Naive thymus-derived CD4-positive, alpha-beta T cell (primary cell): ENCODE data around the gene MTG2. TPM values are rescaled to one million over a fixed set of nuclear protein-coding genes. Genes with fewer than 3 reads are reported as not detected.

Experiments
- ATAC-seq: fragments of 150-1000 bp; cut with Tn5 transposase; 2 replicates; pipeline ENCODE4 v1.10.0; 2021; ENCODE audit warnings: mild to moderate bottlenecking, moderate library complexity
- CTCF ChIA-PET: fragments of 350-600 bp; sonication (Branson Sonifier 250); formaldehyde crosslinking; loops from one replicate; lab custom pipeline; 2021; ENCODE audit warnings: antibody characterized with exemption; lab: Charles Lee
- POLR2A ChIA-PET: fragments of 350-600 bp; sonication (Branson Sonifier 250); formaldehyde crosslinking; loops from one replicate; lab custom pipeline; 2021; ENCODE audit warnings: antibody characterized with exemption, inconsistent platforms; lab: Charles Lee
- DNase-seq, 9 donors: peaks; one replicate each; pipeline versions ENCODE4 v3.0.0 to v3.0.0-alpha.2; 2020 to 2022; ENCODE audit warnings: mixed read lengths in 1 of 9
- H3K27ac ChIP-seq: one replicate; pipeline ENCODE4 v1.7.0; 2013; ENCODE audit warnings: mild to moderate bottlenecking, low read depth, low read length, moderate library complexity
- H3K27me3 ChIP-seq, 2 donors: one replicate each; pipeline ENCODE4 v1.7.0; 2013; ENCODE audit warnings: low read length in 2 of 2, mild to moderate bottlenecking in 2 of 2, moderate library complexity in 2 of 2; ENCODE audit not compliant: control insufficient read depth in 2 of 2, insufficient read depth in 2 of 2
- H3K36me3 ChIP-seq, 3 experiments: 1 replicate in 2 of 3; 2 replicates in 1 of 3; pipeline ENCODE4 v1.7.0; 2013; ENCODE audit warnings: low read length in 3 of 3, mild to moderate bottlenecking in 3 of 3, moderate library complexity in 1 of 3; ENCODE audit not compliant: insufficient read depth in 3 of 3, control insufficient read depth in 2 of 3
- H3K4me1 ChIP-seq, 2 donors: one replicate each; pipeline ENCODE4 v1.7.0; 2013; ENCODE audit warnings: low read length in 2 of 2, mild to moderate bottlenecking in 2 of 2, moderate library complexity in 1 of 2; ENCODE audit not compliant: control insufficient read depth in 2 of 2, insufficient read depth in 2 of 2
- H3K4me3 ChIP-seq: 2 replicates; pipeline ENCODE4 v1.7.0; 2013; ENCODE audit warnings: mild to moderate bottlenecking, low read length
- H3K9me3 ChIP-seq, 3 experiments: 1 replicate in 2 of 3; 2 replicates in 1 of 3; pipeline ENCODE4 v1.7.0; 2013; ENCODE audit warnings: low read length in 3 of 3; ENCODE audit not compliant: control insufficient read depth in 2 of 3
- H3K27ac Mint-ChIP-seq, 9 donors: one replicate each; pipeline ENCODE4 v1.8.0; 2020 to 2022; ENCODE audit warnings: mixed read lengths in 9 of 9, mild to moderate bottlenecking in 8 of 9, moderate library complexity in 5 of 9, inconsistent platforms in 2 of 9
- H3K27me3 Mint-ChIP-seq, 5 donors: one replicate each; pipeline ENCODE4 v1.8.0; 2021 to 2022; ENCODE audit warnings: mixed read lengths in 5 of 5, mild to moderate bottlenecking in 1 of 5
- H3K36me3 Mint-ChIP-seq, 5 donors: one replicate each; pipeline ENCODE4 v1.8.0; 2020 to 2022; ENCODE audit warnings: mixed read lengths in 5 of 5, mild to moderate bottlenecking in 3 of 5, inconsistent platforms in 1 of 5
- H3K4me1 Mint-ChIP-seq, 7 donors: one replicate each; pipeline ENCODE4 v1.8.0; 2020 to 2022; ENCODE audit warnings: mixed read lengths in 7 of 7, mild to moderate bottlenecking in 3 of 7, inconsistent platforms in 1 of 7
- H3K4me3 Mint-ChIP-seq, 10 donors: one replicate each; pipeline ENCODE4 v1.8.0; 2020 to 2022; ENCODE audit warnings: mild to moderate bottlenecking in 10 of 10, mixed read lengths in 10 of 10, moderate library complexity in 6 of 10, inconsistent platforms in 2 of 10
- H3K9me3 Mint-ChIP-seq, 11 donors: one replicate each; pipeline ENCODE4 v1.8.0; 2020 to 2022; ENCODE audit warnings: mixed read lengths in 11 of 11, mild to moderate bottlenecking in 4 of 11, inconsistent platforms in 1 of 11, moderate library complexity in 1 of 11
- intact Hi-C, 2 donors: fragments of 100-400 bp; cut with micrococcal nuclease; formaldehyde crosslinking; loops; one replicate each; pipeline ENCODE4 v1.15.1; 2023
- polyA plus RNA-seq, 2 donors: library from polyadenylated mRNA; unstranded; fragments of 300-500 nt; fragmentation: Illumina TruSeq; gene quantifications; one replicate each; pipeline ENCODE4 v1.2.3, GENCODE V29; 2021
- total RNA-seq, 6 experiments: library from RNA in 5 of 6; stranded (reverse) in 5 of 6; gene quantifications; 1 replicate in 5 of 6; 2 replicates in 1 of 6; pipeline ENCODE4 v1.2.3 and lab custom pipeline; 2021 to 2026

MTG2 gene
- total and polyA plus RNA-seq, 7 experiments from 2014 or later = 18.2 to 51.5 (median 31.8) TPM

- CTCF ChIA-PET = no interaction called here
- H3K9me3 Mint-ChIP-seq = no peaks in the 10 kb centered on the region
Measured at GRCh38 chr20:62244644-62245108, 61.8 kb downstream of the MTG2 start.

GRCh38 chr20:62245911-62246280, 63.1 kb downstream of the MTG2 start:
- no peak overlapping the region for H3K27ac ChIP-seq
- peaks cover 0 to 30% (median 0%) of the 10 kb centered on the region in 3 experiments for H3K36me3 ChIP-seq
- H3K4me3 ChIP-seq = no peak overlapping the region
- CTCF ChIA-PET = no interaction called here
- Mint-ChIP-seq H3K36me3 (peaks cover 0 to 17% (median 0%) of the 10 kb centered on the region in 5 donors), H3K9me3 (no peaks in the 10 kb centered on the region), H3K4me3 (no peak overlapping the region), H3K4me1 (peaks cover 8 to 65% (median 48%) of the 10 kb centered on the region in 7 donors), H3K27ac (no peak overlapping the region), H3K27me3 (no peaks in the 10 kb centered on the region)
- no peaks in the 10 kb centered on the region for H3K27me3 ChIP-seq
- DNase-seq (no peak), ATAC-seq (no peak)
- H3K4me1 ChIP-seq = no peaks in the 10 kb centered on the region
- POLR2A ChIA-PET = no interaction called here
- intact Hi-C loops = no loop called here
- H3K9me3 ChIP-seq = no peaks in the 10 kb centered on the region

More at GRCh38 chr20:62244644-62245108, 61.8 kb downstream of the MTG2 start:
- Histone ChIP-seq H3K27me3 (no peaks in the 10 kb centered on the region), H3K27ac (no peak overlapping the region), H3K4me1 (peaks cover 0 to 7% of the 10 kb centered on the region in 2 donors), H3K4me3 (no peak overlapping the region), H3K9me3 (no peaks in the 10 kb centered on the region), H3K36me3 (peaks cover 0 to 30% (median 0%) of the 10 kb centered on the region in 3 experiments)
- ATAC-seq (peak; percentile 22), DNase-seq (no peak)
- intact Hi-C loops = no loop called here
- no peaks in the 10 kb centered on the region for H3K27me3 Mint-ChIP-seq
- peak overlapping the region in 1 of 10 donors; percentile 27 for H3K4me3 Mint-ChIP-seq
- POLR2A ChIA-PET = no interaction called here
- peak overlapping the region in 3 of 9 donors; percentile 32 to 56 (median 36) for H3K27ac Mint-ChIP-seq
- peaks cover 0 to 13% (median 0%) of the 10 kb centered on the region in 5 donors for H3K36me3 Mint-ChIP-seq
- peaks cover 13 to 69% (median 51%) of the 10 kb centered on the region in 7 donors for H3K4me1 Mint-ChIP-seq

- Mint-ChIP-seq H3K9me3 (no peaks in the 10 kb centered on the region), H3K4me3 (peak overlapping the region in 1 of 10 donors; percentile 48), H3K27ac (no peak overlapping the region), H3K27me3 (no peaks in the 10 kb centered on the region), H3K4me1 (peaks cover 7 to 60% (median 45%) of the 10 kb centered on the region in 7 donors), H3K36me3 (peaks cover 0 to 15% (median 0%) of the 10 kb centered on the region in 5 donors)
- intact Hi-C loops = no loop called here
- POLR2A ChIA-PET = no interaction called here
- no peak overlapping the region for H3K27ac ChIP-seq
- H3K36me3 ChIP-seq = peaks cover 0 to 26% (median 0%) of the 10 kb centered on the region in 3 experiments
- CTCF ChIA-PET = no interaction called here
- no peaks in the 10 kb centered on the region for H3K9me3 ChIP-seq
- no peak overlapping the region for H3K4me3 ChIP-seq
- H3K27me3 ChIP-seq = no peaks in the 10 kb centered on the region
- DNase-seq (no peak), ATAC-seq (no peak)
- H3K4me1 ChIP-seq = no peaks in the 10 kb centered on the region
Measured at GRCh38 chr20:62246431-62246830, 63.6 kb downstream of the MTG2 start.

GRCh38 chr20:62246872-62247652, 64.2 kb downstream of the MTG2 start:
- intact Hi-C loops = no loop called here
- H3K4me1 ChIP-seq = no peaks in the 10 kb centered on the region
- peaks cover 0 to 23% (median 0%) of the 10 kb centered on the region in 3 experiments for H3K36me3 ChIP-seq
- Mint-ChIP-seq H3K27ac (no peak overlapping the region), H3K4me3 (peak overlapping the region in 1 of 10 donors; percentile 48), H3K4me1 (peaks cover under 1 to 54% (median 38%) of the 10 kb centered on the region in 7 donors), H3K27me3 (no peaks in the 10 kb centered on the region), H3K36me3 (peaks cover 0 to 11% (median 0%) of the 10 kb centered on the region in 5 donors), H3K9me3 (no peaks in the 10 kb centered on the region)
- H3K9me3 ChIP-seq = no peaks in the 10 kb centered on the region
- H3K27ac ChIP-seq = no peak overlapping the region
- no peak for DNase-seq
- H3K4me3 ChIP-seq = no peak overlapping the region
- no peaks in the 10 kb centered on the region for H3K27me3 ChIP-seq
- no peak for ATAC-seq
- POLR2A ChIA-PET = no interaction called here
- CTCF ChIA-PET = no interaction called here

- no peak overlapping the region for H3K4me3 ChIP-seq
- no peak for DNase-seq
- Mint-ChIP-seq H3K27ac (no peak overlapping the region), H3K4me3 (no peak overlapping the region), H3K27me3 (no peaks in the 10 kb centered on the region), H3K9me3 (no peaks in the 10 kb centered on the region), H3K4me1 (peaks cover 0 to 51% (median 36%) of the 10 kb centered on the region in 7 donors), H3K36me3 (peaks cover 0 to 10% (median 1%) of the 10 kb centered on the region in 5 donors)
- no peak for ATAC-seq
- ChIA-PET POLR2A (no interaction called here), CTCF (no interaction called here)
- H3K36me3 ChIP-seq = peaks cover 0 to 17% (median 0%) of the 10 kb centered on the region in 3 experiments
- H3K9me3 ChIP-seq = no peaks in the 10 kb centered on the region
- no peaks in the 10 kb centered on the region for H3K4me1 ChIP-seq
- no peak overlapping the region for H3K27ac ChIP-seq
- H3K27me3 ChIP-seq = no peaks in the 10 kb centered on the region
- intact Hi-C loops = no loop called here
Measured at GRCh38 chr20:62248890-62249560, 66.2 kb downstream of the MTG2 start.

GRCh38 chr20:62252342-62252966, 69.6 kb downstream of the MTG2 start:
- H3K27me3 ChIP-seq = no peaks in the 10 kb centered on the region
- no peaks in the 10 kb centered on the region for H3K9me3 Mint-ChIP-seq
- peaks cover 0 to 31% (median 22%) of the 10 kb centered on the region in 7 donors for H3K4me1 Mint-ChIP-seq
- DNase-seq = no peak
- H3K27me3 Mint-ChIP-seq = no peaks in the 10 kb centered on the region
- H3K4me3 ChIP-seq = no peak overlapping the region
- ChIA-PET CTCF (no interaction called here), POLR2A (no interaction called here)
- peak overlapping the region in 1 of 9 donors; percentile 36 for H3K27ac Mint-ChIP-seq
- peaks cover 0 to 32% (median 0%) of the 10 kb centered on the region in 3 experiments for H3K36me3 ChIP-seq
- no peaks in the 10 kb centered on the region for H3K4me1 ChIP-seq
- no peaks in the 10 kb centered on the region for H3K9me3 ChIP-seq
- no peak overlapping the region for H3K4me3 Mint-ChIP-seq
- no peak overlapping the region for H3K27ac ChIP-seq
- H3K36me3 Mint-ChIP-seq = peaks cover 0 to 29% (median 6%) of the 10 kb centered on the region in 5 donors
- no peak for ATAC-seq
- intact Hi-C loops = no loop called here
